ENCODE results near the gene LCE1C.

DNA sequence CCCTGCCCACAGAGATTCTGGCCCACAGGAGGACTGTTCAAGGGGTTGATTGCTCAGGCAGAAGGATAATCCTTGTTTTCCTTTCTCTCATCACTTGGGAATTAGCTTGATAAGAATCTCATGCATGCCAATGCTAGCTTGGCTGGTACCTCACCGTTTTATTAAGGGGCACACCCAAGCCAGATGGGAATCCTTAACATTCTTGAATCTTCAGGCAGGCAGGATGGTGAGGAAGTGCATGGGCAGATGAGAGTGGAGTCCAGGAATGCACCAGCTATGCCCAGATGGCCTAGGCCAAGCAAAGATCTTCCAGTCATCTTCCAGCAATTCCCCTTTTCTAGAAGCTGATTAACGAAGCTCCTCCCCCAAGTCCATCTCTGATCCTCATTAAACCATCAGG is 49.2 kb upstream of the LCE1C start:
- TF ChIP-seq EP300 (IDR thresholded peaks at IDR 0.05): no peak
- TF ChIP-seq, protein P1, sequence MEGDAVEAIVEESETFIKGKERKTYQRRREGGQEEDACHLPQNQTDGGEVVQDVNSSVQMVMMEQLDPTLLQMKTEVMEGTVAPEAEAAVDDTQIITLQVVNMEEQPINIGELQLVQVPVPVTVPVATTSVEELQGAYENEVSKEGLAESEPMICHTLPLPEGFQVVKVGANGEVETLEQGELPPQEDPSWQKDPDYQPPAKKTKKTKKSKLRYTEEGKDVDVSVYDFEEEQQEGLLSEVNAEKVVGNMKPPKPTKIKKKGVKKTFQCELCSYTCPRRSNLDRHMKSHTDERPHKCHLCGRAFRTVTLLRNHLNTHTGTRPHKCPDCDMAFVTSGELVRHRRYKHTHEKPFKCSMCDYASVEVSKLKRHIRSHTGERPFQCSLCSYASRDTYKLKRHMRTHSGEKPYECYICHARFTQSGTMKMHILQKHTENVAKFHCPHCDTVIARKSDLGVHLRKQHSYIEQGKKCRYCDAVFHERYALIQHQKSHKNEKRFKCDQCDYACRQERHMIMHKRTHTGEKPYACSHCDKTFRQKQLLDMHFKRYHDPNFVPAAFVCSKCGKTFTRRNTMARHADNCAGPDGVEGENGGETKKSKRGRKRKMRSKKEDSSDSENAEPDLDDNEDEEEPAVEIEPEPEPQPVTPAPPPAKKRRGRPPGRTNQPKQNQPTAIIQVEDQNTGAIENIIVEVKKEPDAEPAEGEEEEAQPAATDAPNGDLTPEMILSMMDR (IDR thresholded peaks at IDR 0.05): no peak
- TF ChIP-seq POLR2AphosphoS5 (IDR thresholded peaks at IDR 0.05): no peak

All from stomach (tissue), 4 donors.